HG02610 (cell line): ENCODE results near the gene SRPRB.

Experiments
- ATAC-seq: cut with Tn5 transposase; IDR thresholded peaks from one replicate; pipeline ENCODE4 v1.9.1; 2021; ENCODE audit warnings: mild to moderate bottlenecking, moderate library complexity; ENCODE audit not compliant: unreplicated experiment

Gene SRPRB

GRCh38 chr3:133840055-133840737 is 34.6 kb downstream of the SRPRB start:
- ATAC-seq = no peak

- no peak for ATAC-seq
Measured at GRCh38 chr3:133840767-133841166, 35.2 kb downstream of the SRPRB start.

DNA sequence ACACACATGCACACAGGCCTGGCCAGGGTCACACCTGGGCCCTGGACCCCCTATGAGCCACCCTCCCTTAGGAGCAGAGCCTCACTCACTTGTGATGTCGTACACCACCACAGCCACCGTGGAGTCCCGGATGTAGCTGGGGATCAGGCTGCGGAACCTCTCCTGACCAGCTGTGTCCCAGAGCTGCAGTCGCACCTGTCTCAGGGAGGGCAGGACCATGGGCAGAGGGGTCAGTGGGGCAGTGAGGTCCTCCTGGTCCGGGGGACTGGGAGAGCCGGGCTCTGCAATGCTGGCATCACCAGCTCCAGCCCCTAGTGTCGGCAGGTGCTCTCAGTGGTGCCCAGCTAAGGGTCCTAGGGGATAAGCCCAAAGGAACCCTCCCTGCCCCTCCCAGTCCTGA is 35.6 kb downstream of the SRPRB start:
- ATAC-seq = no peak

GRCh38 chr3:133842158-133842557 is 36.5 kb downstream of the SRPRB start:
- no peak for ATAC-seq

DNA sequence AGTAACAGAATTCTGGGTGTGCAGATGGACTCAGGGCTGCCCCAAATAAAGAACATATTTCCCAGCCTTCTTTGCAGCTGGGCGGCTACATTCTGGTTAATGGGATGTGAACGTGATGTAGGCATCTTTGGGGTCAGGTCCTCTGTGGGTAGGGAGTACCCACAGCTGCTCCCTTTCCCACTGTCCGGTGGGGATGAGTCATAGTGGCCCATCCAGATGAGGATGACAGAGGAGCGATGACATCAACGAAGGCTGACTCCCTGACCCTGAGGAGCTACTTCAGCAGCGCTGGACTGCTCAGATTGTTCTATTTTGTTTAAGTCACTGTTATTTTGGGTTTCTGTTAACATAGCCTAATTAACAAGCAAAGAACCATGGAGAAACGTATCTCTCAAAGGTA is 38.0 kb downstream of the SRPRB start:
- no peak for ATAC-seq

GRCh38 chr3:133845127-133845526 is 39.5 kb downstream of the SRPRB start:
- no peak for ATAC-seq

- no peak for ATAC-seq
Measured at GRCh38 chr3:133849346-133849745, 43.7 kb downstream of the SRPRB start.

DNA sequence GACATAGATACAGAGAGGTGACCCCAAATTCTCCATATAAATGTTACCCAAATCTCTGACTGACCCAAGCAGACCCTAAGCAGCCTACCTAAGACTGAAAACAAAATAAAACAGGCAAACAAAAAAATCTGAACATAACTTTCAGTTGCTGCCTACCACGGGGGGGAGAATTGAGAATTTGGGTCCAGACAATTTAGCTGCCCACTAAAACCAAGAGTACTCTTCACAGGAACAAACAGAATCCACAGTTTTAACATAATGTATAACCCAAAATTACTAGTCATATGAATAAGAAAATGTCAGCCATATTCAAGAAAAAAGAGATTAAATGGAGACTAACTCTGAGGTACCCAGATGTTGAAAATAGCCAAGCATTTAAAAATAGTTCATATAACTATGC is 44.4 kb downstream of the SRPRB start:
- no peak for ATAC-seq

GRCh38 chr3:133851266-133851906 is 45.8 kb downstream of the SRPRB start:
- ATAC-seq = peak; percentile 52

- ATAC-seq = no peak
Measured at GRCh38 chr3:133851931-133852330, 46.3 kb downstream of the SRPRB start.

- no peak for ATAC-seq
Measured at GRCh38 chr3:133853063-133853924, 47.7 kb downstream of the SRPRB start.

- ATAC-seq = no peak
Measured at GRCh38 chr3:133853925-133854227, 48.3 kb downstream of the SRPRB start.

- no peak for ATAC-seq
Measured at GRCh38 chr3:133854264-133855001, 48.8 kb downstream of the SRPRB start.

- ATAC-seq = no peak
Measured at GRCh38 chr3:133855002-133855370, 49.4 kb downstream of the SRPRB start.

DNA sequence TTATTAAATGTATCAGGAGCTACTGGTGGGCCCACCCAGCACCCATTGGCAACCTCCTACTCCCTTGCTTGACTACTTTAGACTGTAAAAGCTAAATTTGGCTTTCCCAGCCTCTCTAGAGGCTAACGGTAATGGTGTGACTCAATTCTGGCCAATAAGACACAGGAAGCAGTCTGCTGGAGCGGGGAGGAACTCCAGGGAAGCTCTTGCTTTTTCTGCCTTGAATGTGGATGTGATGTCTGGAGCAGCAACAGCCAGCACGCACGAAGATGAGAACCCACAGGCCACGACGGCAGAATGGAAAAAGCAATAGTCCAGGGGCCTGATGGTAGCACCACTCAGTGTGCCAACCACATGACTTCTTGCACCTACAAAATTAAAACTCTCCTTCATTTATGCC is 50.2 kb downstream of the SRPRB start:
- ATAC-seq = no peak

- no peak for ATAC-seq
Measured at GRCh38 chr3:133856316-133856715, 50.7 kb downstream of the SRPRB start.

- no peak for ATAC-seq
Measured at GRCh38 chr3:133857767-133858166, 52.2 kb downstream of the SRPRB start.

- ATAC-seq = no peak
Measured at GRCh38 chr3:133859381-133860234, 54.0 kb downstream of the SRPRB start.

DNA sequence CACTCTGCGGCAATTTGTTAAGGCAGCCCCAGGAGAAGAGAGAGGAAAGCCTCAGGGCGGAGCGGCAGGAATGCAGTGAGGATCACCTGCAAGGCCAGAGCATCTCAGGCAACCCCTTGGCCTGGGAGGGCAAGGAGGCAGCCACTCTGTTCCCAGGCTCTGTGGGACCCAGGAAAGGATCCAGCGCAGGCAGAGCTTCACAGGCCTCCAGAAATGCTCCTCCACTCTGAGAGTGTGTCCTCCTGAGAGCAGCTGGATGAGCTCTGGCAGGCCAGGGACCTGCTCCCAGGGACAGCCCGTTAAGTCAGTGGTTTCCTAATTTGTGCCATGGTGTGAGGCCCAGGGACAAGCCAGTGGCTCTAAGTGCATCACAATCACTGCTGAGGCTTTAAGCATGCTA is 54.9 kb downstream of the SRPRB start:
- no peak for ATAC-seq

DNA sequence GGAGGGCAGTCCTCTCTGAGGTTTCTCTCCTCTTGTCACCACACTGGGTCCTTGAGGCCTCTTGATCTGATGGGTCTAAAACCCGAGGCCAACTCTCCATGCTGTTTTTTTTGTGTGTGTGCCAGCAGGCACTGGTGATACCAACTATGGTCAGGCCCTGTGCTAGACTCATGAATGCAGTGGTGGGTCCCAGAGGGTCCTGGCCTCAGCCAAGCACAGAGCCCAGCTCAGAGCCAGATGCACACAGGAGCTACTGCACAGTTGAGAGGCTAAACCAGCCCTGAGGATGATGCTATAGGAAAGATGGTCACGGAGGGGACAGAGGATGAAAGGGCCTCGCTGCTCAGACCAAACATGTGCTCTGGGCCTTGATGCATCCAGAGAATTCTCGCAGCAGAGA is 56.5 kb downstream of the SRPRB start:
- ATAC-seq = no peak

DNA sequence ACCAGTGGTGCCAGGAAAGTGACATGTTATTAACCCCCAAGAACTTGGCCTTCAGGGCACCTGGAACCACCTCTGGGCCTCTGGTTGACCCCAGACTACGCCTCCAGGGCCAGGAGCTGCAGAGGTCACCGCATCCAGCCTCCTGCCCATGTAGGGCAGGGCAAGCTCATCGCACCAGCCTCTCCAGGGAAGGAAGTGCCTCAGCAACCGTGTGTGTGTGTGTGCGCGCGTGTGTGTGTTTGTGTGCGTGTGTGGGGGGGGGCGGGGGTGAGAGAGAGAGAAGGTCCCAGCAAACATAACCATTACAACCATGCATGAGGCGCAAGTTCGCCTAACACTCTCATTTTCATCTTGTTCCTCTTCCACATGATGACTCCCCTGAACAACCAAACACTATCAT is 58.3 kb downstream of the SRPRB start:
- ATAC-seq = no peak
